GM18505 (cell line): ENCODE data around the gene PLPP7.

ENCODE experiments used
- ATAC-seq: cut with Tn5 transposase; IDR thresholded peaks from one replicate; pipeline ENCODE4 v1.9.1; 2021; ENCODE audit not compliant: unreplicated experiment
- POLR2A ChIP-seq: IDR thresholded peaks from 4 replicates; pipeline ENCODE4 v1.6.1; 2011; ENCODE audit warnings: borderline replicate concordance; ENCODE audit not compliant: insufficient read depth, insufficient read length; ENCODE audit errors: extremely low read depth

The PLPP7 gene

GRCh38 chr9:131308906-131309529 is 19.5 kb downstream of the PLPP7 start:
- no peak for TF ChIP-seq POLR2A
- no peak for ATAC-seq

- TF ChIP-seq POLR2A = no peak
- no peak for ATAC-seq
Observed at GRCh38 chr9:131309530-131310276, 20.2 kb downstream of the PLPP7 start.

- no peak for ATAC-seq
- no peak for TF ChIP-seq POLR2A
Observed at GRCh38 chr9:131310833-131311554, 21.5 kb downstream of the PLPP7 start.

- no peak for ATAC-seq
Observed at GRCh38 chr9:131312246-131312645, 22.7 kb downstream of the PLPP7 start.

GRCh38 chr9:131312822-131313770 is 23.6 kb downstream of the PLPP7 start:
- no peak for TF ChIP-seq POLR2A
- ATAC-seq = no peak

More at GRCh38 chr9:131312246-131312645, 22.7 kb downstream of the PLPP7 start:
- TF ChIP-seq POLR2A = no peak

GRCh38 chr9:131318231-131319085 is 28.9 kb downstream of the PLPP7 start:
- no peak for TF ChIP-seq POLR2A

GRCh38 chr9:131319486-131319885 is 30.0 kb downstream of the PLPP7 start:
- no peak for TF ChIP-seq POLR2A
- no peak for ATAC-seq

More at GRCh38 chr9:131318231-131319085, 28.9 kb downstream of the PLPP7 start:
- ATAC-seq = no peak

GRCh38 chr9:131320031-131320685 is 30.6 kb downstream of the PLPP7 start:
- ATAC-seq = no peak
- TF ChIP-seq POLR2A = no peak

- TF ChIP-seq POLR2A = no peak
- ATAC-seq = no peak
Observed at GRCh38 chr9:131323629-131324028, 34.1 kb downstream of the PLPP7 start.

GRCh38 chr9:131324736-131325679 is 35.5 kb downstream of the PLPP7 start:
- TF ChIP-seq POLR2A = no peak
- ATAC-seq = no peak
